HG02943 (cell line): ENCODE data around the gene PTPN12.
A peak's percentile ranks its signal among the peaks of the same experiment; 100 is the strongest.
"Not testable (repeated sequence)": the region's sequence is repeated elsewhere in the genome, so short reads cannot be mapped to it uniquely, and the experiment has no call there.

Source experiments
- ATAC-seq: cut with Tn5 transposase; IDR thresholded peaks from one replicate; pipeline ENCODE4 v1.9.1; 2021; ENCODE audit warnings: mild to moderate bottlenecking, low read depth, moderate library complexity; ENCODE audit not compliant: unreplicated experiment

PTPN12 gene

GRCh38 chr7:77537136-77537777 lies at the start of gene PTPN12:
Gene PTPN12, plus strand, starts transcription at chr7:77537295. Its CDS starts 252 bp downstream, at chr7:77537547.
- peak; percentile 37 for ATAC-seq

DNA sequence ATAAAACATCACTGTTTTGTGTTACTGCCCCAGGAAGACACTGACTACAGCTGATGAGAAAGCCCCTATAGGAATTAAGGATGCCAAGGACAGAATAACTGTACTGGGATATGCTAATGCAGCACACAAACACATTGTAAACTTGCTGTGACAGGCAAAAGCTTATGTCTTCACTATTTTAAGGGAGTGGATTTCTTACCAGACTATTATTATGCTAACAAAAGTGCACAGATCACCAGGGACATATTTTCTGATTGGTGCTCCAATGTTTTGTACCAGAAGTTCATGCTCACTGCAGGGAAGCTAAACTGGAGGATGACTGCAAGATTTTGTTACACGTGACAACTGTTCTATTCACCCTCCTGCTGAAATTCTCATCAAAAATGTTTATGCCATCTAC lies 48.1 kb upstream of the PTPN12 start:
- ATAC-seq, result no peak

DNA sequence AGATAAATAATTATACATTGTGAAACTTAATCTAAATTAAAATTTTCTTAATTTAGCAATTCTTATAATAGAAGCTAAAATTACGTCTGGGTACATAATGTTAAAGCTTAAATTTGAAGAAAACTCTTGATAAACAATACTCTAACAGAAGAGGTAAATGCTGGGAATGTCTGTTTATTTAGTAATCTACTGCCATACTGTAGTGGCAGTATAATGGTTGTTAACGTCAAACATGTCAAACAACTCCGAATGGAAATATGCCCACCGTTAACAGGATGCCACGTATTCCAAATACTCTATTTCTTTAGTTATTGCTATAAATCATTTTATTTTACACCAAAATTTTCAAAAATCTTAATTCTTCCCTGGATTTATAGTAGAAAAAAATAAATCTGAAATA lies 40.0 kb upstream of the PTPN12 start:
- ATAC-seq, result no peak

GRCh38 chr7:77498659-77499379 lies 38.3 kb upstream of the PTPN12 start:
- no peak for ATAC-seq

DNA sequence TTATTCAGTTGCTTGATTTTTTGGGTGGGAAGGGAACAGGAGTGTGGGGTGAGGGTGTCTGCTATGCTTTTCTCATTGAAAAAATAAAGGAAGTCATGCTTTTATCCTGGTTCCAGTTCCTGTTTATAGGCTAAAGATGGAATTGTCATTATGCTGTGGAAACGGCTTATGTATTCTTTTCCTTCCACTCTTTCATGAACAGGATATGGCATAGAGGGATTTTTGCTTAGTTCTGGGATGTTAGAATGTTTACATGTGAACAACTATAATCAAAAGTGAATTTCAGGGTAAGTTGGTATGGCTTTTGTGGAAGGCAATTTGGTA lies 35.9 kb upstream of the PTPN12 start:
- no peak for ATAC-seq

DNA sequence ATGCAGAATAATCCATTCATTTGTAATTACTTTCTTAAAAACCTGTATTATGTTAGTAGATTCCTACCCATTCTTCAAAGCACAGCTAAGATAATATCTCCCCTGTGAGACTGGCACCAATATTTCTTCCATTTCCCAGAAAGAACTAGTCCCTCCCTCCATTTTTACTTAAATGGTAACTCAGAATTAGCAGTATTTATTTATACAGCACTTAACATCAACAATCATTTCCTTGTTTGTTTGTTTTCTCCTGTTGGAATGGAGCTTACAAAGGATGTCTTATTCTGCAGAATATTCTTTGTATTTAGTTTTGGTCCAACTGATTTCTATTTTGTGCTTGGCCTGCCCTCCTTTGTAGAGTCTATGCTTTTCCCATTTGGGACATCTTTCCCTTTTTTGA lies 32.1 kb upstream of the PTPN12 start:
- no peak for ATAC-seq

DNA sequence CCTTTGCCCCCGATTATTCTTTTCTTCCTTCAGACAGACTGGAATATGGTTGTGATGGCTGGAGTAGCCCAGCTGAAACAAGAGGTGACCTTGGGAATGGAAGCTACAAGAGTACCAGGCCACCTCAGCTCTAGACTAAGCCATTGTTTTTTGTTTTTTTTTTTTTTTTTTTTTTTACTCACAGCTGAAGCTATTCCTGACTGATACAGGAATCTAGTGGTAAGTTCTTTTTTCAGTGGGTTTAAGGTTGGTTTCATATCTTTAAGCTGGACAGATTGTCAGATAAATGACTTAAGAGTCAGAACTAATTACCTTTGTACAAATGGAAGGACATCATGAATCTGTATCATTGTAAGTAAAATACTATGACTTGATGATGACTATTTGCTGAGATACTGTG lies 30.2 kb upstream of the PTPN12 start:
- ATAC-seq, result no peak

- ATAC-seq, result not testable (repeated sequence)
Observed at GRCh38 chr7:77513002-77513670, 24.0 kb upstream of the PTPN12 start.

DNA sequence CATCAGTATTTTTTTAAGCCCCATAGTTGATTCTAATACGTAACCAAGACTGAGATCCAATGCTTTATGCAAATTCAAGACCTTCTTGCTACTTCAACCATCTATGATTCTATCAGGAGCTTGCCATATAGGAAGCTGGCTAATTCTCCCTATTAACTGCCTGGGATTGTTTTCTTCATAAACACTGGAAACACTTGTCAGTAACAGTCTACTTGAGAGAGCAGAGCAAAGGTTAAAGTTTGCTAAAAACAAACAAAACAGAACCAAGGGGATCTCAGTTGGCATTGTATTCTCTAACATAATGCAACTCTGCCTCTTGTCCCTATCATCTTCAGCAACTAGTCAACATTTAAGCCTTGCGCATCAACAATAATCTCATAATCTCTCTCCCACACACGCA lies 21.0 kb upstream of the PTPN12 start:
- ATAC-seq, result no peak

DNA sequence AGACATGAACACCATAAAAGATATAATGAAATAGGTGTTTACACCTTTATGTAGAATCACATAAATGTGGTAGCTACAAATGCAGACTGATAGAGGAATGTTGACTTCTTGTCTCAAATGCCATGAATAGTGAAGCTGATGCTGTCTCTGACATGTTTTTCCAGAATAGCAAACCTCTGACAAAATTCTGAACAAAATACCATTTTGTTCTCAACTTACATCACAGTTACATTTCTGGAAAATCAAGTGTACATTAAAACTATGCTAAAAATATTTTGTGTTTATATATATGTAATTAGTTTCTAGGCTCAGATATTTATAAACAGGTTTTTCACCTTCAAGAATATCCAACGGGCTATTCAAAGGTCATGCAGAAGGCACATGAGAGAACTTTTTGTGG lies 16.8 kb upstream of the PTPN12 start:
- no peak for ATAC-seq

DNA sequence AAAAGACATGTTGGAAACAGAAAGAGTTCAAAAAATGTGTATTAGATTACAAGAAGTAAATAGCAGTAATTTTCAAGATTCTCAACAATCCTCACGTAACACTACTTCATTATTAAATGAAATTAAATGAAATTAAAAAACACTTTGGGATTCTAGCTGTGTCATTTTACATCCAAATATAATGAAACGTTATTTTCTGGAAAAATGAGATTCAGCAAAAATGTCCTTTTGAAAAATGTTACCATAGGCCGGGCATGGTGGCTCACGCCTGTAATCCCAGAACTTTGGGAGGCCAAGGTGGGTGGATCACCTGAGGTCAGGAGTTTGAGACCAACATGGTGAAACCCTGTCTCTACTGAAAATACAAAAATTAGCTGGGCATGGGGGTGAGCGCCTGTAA lies 15.6 kb upstream of the PTPN12 start:
- ATAC-seq, result not testable (repeated sequence)

DNA sequence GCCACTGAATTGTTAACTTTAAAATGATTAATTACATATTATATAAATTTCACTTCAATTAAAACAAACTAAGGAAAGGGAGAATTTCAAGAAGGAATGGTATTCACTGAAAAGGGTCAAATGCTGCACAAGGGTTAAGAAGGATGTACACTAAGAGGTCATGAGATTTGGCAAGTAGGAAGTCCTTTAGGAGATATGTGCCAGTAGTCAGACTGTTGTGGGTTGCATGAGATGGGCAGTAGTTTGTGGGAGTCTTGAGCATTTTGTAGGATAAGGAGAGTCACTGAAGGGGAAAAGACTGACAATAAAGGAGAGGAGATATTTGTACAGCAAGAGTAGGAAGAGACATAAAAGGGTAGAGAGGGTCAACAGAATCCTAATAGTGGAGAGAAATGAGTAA lies 12.4 kb upstream of the PTPN12 start:
- ATAC-seq, result no peak

GRCh38 chr7:77525231-77525630 lies 11.9 kb upstream of the PTPN12 start:
- ATAC-seq, result no peak

DNA sequence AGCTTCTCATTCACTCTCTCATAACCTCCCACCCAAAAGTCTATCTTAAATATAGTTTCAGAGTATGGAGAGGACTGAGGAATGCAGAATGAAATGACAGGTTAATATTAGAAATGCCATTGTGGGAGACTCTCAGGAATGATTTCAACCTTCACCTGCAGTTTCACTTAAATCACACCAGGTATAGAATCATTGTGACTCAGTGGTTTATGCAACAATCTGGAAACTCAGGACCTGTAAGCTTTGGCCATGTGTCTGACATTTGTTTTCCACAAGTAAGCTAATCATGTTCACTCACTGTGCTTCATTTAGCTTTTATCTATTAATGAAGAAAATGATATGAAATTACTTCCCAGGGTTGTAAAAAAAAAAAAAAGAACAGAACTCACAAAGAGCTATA lies 8.7 kb upstream of the PTPN12 start:
- no peak for ATAC-seq

DNA sequence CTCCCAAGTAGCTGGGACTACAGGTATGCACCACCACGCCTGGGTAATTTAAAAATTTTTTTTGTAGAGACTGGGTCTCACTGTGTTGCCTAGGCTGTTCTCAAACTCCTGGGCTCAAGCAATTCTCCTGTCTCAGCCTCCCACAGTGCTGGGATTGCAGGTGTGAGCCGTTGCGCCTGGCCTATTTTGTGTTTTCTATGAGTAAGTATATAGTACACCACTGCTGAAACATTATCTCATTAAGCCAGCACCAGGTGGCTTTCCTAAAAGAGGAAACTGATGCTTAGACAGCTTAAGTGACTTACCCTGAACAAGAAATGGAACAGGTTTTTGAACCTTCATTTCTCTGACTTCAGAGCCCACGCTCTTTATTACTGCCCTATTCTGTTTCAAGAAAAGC lies 7.8 kb upstream of the PTPN12 start:
- no peak for ATAC-seq

DNA sequence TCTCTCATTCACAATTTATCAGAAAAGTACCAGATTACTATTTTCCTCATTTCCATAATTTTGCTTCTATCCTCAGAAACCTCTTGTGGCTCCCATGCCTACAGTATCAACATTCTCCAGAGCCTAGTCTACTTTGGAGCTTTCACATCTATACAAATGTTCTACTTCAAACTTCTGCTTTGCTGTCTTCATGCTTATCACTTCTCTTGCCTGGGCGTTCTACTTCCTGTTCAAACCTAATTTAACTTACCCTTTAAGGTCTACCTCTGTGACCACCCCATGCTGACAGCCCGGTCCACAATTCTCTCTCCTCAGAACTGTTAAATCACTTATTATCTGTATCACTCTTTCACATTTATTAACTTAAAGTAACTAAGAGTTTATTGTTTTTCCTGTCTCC lies 6.1 kb upstream of the PTPN12 start:
- ATAC-seq, result no peak

GRCh38 chr7:77532247-77532646 lies 4.8 kb upstream of the PTPN12 start:
- ATAC-seq, result no peak

GRCh38 chr7:77532732-77533131 lies 4.4 kb upstream of the PTPN12 start:
- not testable (repeated sequence) for ATAC-seq

GRCh38 chr7:77534046-77534445 lies 3.0 kb upstream of the PTPN12 start:
- not testable (repeated sequence) for ATAC-seq

GRCh38 chr7:77536017-77536412 lies 1.1 kb upstream of the PTPN12 start:
- no peak for ATAC-seq

- ATAC-seq, result peak; percentile 92
Observed at GRCh38 chr7:77536413-77537135, 521 bp upstream of the PTPN12 start.
